Stimulated activated CD8-positive, alpha-beta memory T cell treated with anti-CD3 and anti-CD28 coated beads, Interleukin-15, amount 100 ng/mL, for 1 hour (primary cell): ENCODE data around the gene ZBTB7A.
"Not testable (repeated sequence)": the region's sequence is repeated elsewhere in the genome, so short reads cannot be mapped to it uniquely, and the experiment has no call there.

Source experiments
- DNase-seq: peaks from one replicate; pipeline ENCODE4 v3.0.0-alpha.2; 2020; ENCODE audit warnings: low read depth

The ZBTB7A gene

DNA sequence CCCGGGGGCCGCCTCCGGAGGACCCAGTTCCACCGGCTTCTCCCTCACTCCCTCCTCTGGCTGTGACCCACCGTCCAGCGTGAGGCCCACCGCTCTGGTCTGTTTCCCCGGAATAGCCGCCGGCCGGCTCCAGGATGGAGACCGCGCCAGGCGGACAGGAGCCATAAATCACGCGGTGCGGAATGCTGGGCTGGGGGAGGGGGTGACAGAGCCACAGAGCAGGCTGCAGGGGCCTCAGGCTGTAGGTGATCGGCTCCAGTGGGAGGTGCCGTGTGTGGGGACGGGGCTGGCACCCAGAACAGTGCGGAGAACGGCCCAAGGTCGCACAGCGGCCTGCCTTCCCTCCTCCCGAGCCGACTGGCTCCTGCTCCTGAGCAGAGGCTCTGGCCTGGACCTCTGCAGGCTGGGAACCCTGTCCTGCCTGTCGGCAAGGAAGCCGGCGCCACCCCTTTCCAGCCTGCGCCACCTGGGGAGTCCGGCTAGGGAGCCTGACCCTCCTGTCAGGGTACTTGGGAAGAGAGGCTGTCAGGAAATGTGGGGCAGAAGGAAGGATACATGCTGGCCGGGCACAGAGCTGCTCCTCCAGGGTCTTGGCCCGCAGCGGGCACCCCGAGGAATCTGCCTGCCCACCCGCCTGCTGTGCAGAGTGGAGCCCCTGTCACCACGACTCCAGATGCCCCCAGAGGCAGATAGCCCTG lies 50.8 kb downstream of the ZBTB7A start:
- no peak for DNase-seq

- no peak for DNase-seq
Measured at GRCh38 chr19:4014541-4015491, 51.9 kb downstream of the ZBTB7A start.

DNA sequence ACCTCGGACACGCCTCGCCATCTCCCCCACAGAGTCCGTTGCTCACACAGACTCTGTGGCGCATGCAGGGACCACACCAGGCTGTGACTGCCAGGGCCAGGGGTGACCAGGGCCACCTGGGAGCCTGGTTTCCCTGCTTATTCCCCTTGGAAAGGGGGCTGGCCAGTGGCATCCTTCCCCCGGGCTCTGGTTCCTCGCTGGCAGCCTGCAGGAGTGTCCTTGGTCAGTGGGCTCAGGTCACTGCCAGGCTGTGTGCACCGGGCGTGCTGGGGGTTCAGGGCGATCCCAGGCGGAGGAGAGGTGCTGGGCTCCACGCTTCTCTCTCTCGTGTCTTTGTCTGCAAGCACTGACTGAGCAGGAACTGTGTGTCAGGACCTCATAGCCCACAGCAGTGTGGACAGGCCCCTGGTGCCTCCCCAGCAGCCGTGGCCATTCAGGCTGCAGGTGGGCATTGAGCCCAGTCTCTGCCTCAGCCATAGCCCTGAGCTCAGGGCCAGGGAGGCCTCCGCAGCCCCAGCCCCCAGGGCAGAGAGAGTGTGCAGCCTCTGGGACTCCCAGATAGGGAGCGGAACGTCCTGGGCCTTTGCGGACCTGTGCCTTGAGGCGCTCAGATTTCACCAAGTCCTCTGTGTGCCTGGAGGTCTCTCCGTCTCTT lies 52.7 kb downstream of the ZBTB7A start:
- DNase-seq, result no peak

DNA sequence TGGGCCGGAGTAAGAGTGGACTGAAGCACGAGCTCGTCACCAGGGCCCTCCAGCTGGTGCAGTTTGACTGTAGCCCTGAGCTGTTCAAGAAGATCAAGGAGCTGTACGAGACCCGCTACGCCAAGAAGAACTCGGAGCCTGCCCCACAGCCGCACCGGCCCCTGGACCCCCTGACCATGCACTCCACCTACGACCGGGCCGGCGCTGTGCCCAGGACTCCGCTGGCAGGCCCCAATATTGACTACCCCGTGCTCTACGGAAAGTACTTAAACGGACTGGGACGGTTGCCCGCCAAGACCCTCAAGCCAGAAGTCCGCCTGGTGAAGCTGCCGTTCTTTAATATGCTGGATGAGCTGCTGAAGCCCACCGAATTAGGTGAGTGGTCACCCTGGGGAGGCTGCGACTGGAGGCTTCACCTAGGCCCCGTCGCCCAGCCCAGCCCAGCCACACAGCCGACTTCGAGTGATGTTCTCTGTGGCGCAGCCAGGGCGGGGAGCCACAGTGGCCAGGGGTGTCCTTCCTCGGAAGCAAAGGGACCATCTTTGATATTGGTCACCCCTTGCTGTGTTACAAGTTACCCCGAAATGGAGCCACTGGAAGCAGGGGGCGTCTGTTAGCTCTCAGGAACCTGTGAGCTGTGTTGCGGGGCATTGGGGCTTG lies 53.6 kb downstream of the ZBTB7A start:
- DNase-seq, result no peak

DNA sequence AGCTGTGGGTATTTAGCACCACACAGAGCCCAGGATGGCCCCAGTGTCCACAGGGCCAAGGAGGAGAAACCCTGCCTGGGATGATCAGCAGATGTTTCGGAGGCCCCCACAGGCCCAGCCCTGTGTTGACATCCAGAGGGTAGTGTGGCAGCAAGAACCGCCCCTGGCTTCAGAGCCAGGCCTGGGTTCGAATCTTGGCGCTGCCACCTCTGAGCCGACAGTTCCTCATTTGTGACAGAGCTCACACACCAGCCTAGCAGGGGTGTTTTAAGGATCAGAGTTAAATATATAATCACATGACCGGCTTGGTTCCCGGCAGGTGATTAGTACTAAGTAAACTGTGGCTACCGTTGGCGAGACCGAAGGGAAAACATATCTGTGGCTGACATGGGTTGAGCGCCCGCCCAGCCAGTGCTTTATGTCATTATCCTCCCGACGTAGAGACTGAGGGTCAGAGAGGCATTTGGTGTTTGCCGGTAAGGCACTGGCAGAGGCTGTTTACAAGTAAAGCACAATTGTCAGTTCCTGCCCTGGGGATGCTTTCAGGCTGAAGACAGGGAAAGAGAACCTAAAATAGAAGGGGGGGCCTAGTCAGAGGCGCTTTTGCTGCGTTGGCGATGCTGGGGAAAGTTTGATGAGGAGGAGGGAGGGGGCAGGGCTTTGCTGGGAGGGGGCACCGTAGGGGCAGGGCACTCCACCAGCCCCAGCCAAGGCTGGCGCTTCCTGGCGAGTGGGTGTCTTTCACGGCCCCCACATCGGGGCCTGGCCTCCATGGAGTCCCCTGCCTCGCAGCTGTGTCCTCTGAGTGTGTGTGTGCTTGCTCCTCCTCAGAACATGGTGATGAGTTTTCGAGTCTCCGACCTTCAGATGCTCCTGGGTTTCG lies 54.4 kb downstream of the ZBTB7A start:
- no peak for DNase-seq

DNA sequence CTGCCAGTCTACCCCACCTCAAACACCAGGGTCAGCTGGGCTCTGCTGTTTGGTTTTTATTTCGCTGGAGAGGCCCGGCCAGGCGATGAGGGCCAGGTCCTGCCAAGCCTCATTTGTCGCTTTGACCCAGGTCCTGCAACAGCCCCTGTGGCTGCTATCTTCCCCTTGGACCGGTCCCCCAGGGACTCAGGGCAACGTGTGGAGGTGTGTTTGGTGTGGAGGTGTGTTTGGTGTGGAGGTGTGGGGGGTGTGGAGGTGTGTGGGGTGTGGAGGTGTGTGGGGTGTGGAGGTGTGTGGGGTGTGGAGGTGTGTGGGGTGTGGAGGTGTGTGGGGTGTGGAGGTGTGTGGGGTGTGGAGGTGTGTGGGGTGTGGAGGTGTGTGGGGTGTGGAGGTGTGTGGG lies 55.3 kb downstream of the ZBTB7A start:
- DNase-seq, result not testable (repeated sequence)

GRCh38 chr19:4010808-4011110 lies 55.9 kb downstream of the ZBTB7A start:
- no peak for DNase-seq

- DNase-seq, result no peak
Measured at GRCh38 chr19:4009990-4010807, 56.5 kb downstream of the ZBTB7A start.

GRCh38 chr19:4007836-4008539 lies 58.7 kb downstream of the ZBTB7A start:
- DNase-seq, result no peak

DNA sequence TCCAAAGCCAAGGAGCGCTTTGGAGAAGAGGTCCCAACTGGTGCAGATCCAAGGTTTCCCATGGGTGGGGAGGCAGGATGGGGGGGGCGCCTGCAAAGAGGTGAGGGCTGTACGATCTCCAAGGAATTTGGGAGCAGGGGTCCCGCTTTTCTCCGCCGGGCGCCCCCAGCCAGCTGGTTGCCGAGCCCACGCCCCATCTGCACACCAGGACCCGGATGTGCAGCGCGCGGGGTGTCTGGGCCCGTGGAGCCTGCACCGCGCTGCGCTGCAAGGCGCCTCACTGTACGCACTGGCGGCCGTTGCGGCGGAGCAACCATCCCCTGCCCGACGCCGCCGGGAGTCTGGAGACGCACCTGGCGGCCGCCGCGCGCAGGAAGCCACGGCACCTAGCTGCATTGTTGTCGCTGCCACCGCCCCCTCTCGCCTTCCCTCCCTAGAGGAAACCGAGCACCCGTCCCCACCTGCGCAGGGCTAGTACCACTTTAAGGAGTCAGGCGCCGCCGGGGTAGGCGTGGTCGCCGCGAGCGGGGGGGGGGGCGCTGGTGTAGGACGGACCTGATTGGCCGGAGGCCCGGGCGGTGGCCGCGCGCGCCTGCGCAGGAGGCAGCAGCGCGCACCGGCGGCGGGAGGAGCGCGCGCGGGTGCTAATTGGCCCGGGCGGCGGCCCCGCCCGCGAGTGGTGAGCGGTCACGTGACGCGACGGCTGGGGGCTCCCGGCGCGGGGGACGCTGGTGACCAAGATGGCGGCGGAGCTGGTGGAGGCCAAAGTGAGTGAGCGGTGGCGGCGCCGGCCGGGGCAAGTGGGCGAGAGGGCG lies 59.5 kb downstream of the ZBTB7A start, which contains the start of gene PIAS4:
Gene PIAS4 (plus strand): TSS at position 716 of the 815 bp plus-strand sequence. CDS start 25 bp downstream, at position 741.
- peak; percentile 78 for DNase-seq

- DNase-seq, result not testable (repeated sequence)
Measured at GRCh38 chr19:4005436-4005835, 61.3 kb downstream of the ZBTB7A start.

GRCh38 chr19:4000798-4001197 lies 65.9 kb downstream of the ZBTB7A start:
- not testable (repeated sequence) for DNase-seq

GRCh38 chr19:3998667-3999412 lies 67.9 kb downstream of the ZBTB7A start:
- DNase-seq, result not testable (repeated sequence)

DNA sequence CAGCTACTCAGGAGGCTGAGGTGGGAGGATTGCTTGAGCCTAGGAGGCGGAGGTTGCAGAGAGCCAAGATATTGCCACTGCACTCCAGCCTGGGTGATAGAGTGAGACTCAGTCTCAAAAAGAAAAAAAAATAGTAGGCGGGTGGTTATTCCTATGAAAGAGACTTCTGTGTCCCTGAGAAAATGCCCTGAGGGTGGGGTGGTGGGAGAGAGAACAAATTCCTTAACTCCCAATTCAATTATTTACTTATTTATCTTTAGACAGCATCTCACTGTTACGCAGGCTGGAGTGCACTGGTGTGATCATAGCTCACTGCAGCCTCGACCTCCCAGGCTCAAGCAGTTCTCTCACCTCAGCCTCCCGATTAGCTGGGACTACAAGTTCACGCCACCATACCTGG lies 71.1 kb downstream of the ZBTB7A start:
- DNase-seq, result no peak
